NCI-H2029 treated with DMSO at 0.1 percent for 48 hours (cell line): Measurements from ENCODE around the gene PFDN6.
A peak's percentile ranks its signal among the peaks of the same experiment; 100 is the strongest.
"Not testable (repeated sequence)": the region's sequence is repeated elsewhere in the genome, so short reads cannot be mapped to it uniquely, and the experiment has no call there.

Experiments
- DNase-seq: peaks from one replicate; lab custom pipeline; 2025; lab: John Stamatoyannopoulos, UW

PFDN6 gene

DNA sequence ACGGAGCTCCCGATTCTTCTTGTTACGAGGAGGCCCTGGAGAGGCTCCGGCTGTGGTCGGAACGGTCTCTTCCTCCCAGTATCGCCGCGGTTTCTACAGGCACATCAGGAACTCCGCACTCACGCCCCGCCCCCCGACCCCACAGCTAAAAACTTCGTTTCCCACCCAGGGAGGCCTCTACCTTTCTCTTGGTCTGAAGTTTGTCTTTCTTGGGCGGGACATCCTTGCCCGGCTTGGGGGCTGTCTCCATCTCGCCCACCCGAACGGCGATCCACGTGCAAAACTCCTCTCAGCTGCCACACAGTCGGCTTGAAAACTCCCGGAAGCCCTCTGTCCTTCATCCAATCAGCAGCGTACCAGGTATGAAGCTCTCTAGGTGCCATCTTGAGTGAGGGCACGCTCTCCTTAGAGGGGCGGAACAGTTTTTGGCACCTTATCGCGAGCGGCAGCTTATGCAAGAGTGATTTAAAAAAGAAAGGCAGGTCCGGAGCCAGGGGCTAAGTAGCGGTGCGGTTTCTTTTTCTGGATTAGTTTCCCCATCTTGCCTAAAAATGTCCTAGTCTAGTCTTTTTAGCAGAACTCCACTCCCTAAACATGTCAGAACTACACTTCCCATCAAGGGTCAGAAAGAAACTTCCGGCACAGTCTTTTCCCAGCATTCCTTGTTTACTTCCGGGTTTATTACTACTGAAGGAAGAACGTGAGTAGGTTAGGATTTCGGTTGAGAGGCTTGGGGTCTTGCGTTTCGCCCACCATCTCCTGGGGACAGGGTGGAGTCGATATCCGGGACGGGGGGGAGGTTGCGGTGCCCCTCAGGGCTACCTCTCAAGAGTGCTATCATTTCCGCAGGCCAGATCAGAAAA is at the start of gene PFDN6, which contains the start of gene WDR46:
PFDN6 (plus strand) TSS at position 681 of the 863 bp plus-strand sequence. CDS start 256 bp downstream, outside the sequence.
WDR46 (minus strand) TSS at position 319 of the 863 bp plus-strand sequence; CDS start at position 250, 69 bp downstream.
- peak; percentile 97 for DNase-seq

DNA sequence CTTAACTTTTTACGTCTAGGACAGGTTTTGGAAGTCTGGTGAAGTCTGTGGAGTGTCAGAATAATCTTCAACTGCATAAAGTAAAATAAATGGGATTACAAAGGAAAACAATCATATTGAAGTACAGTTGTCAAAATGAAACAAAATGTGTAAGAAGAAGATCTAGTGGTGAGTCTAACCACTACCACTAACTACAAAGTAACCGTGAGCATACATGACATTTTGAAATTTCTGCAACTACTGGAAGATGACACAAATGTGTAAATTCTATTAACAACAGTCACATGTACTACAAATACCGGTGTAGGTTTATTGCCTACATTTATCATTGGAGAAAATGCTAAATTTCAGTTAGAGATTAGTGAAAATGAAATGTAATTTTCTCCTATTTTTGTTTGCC is 47.4 kb upstream of the PFDN6 start:
- no peak for DNase-seq

DNA sequence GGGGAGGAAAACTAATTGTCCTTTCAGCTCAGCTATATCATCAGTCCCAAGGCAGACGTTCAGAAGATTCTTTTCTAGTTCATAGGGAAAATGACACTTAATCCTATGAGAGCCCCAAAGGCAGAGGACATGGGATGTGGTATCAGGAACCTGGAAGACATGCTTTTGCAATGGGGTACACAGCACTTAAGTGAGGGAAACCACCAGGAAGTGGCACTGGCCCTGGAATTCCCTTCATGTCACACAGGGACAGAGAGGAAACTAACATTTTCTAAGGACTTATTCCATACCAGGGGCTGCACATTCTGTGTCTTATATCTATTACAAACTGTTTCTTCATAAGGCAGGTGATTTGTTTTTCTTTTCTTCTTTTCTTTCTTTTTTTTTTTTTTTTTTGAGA is 45.9 kb upstream of the PFDN6 start:
- no peak for DNase-seq

DNA sequence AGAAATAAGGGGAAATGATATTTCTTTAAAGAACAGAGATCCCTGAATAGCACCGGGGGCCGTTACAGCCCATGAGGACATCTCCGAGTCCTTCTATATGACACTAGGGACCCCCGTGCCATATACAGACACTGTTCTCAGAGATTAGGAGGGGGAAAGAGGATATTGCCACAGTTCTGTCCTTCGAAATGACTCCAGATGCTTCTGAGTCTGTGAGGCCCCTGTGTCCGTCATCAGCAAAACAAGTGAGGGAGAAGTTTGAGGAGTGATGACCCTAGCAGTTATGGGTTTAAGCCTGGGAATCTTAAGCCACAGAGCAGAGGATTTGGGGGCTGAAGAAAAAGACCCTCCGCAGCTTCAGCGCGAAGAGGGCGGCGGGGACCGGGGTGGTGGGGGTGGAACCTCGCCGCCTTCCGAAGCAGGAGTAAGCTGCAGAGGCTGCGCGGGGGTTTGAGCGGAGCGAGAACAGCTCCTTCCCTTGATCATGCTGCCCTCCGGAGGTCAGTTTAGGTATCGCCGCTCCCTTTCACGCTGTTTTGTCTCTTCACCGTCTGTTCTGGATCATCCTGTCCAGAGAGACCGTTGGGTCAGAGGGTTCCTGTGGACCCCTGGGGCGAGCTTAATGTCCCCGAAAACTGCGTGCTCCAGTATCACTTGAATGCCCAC is 41.3 kb upstream of the PFDN6 start:
- peak; percentile 70 for DNase-seq

DNA sequence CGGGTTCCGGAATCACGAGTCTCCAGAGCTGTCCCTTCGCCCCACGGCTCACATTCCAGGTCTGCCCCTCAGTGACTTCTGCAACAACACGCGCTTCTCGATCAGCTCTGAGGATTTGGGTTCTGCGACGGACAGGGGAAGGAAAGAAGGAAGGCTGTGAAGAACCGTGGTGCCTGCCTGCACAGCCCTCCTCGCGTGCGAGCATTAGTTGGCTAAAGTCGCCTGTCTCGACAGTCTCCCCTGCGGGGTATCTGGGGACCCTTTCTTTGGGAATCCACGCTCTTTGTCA is 40.8 kb upstream of the PFDN6 start:
- peak; percentile 28 for DNase-seq

DNA sequence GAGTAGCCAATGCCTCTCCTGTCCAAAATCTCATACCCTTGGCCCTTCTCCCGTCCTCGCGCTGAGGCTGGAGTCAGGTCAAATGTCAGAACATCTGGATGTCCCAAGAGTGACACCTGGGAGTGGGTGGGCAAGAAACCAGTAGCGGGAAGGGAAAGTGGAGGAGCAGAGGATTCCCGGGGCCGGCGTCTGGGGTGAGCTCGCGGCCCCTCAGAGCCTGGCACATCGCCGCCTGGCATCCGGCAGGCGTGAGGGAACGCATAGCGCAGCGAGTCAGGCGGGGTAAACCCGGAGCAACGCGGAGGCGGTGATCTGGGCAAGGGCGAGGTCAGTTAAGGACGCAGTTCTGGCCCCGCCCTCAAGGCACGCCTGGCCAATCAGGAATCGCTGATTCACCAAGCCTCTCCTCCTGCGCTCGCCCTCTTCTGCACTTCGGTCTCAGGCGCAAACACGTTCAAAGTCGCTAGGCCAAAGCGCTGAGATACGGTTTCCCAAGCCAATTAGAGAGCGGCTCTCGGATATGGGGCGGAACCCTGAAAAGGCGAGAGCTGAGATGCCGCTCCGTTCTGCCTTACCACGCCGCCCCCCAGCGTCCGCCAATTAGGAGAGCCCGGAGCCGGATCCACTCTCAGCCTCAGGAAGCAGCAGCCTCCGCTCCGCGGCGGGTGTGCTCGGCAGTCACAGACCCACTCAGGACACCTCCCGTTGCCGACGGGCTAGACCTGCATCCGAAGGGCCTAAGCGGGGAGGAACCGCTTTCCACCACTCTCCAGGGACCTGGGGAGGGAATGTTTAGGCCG is 40.3 kb upstream of the PFDN6 start:
- peak; percentile 95 for DNase-seq

DNA sequence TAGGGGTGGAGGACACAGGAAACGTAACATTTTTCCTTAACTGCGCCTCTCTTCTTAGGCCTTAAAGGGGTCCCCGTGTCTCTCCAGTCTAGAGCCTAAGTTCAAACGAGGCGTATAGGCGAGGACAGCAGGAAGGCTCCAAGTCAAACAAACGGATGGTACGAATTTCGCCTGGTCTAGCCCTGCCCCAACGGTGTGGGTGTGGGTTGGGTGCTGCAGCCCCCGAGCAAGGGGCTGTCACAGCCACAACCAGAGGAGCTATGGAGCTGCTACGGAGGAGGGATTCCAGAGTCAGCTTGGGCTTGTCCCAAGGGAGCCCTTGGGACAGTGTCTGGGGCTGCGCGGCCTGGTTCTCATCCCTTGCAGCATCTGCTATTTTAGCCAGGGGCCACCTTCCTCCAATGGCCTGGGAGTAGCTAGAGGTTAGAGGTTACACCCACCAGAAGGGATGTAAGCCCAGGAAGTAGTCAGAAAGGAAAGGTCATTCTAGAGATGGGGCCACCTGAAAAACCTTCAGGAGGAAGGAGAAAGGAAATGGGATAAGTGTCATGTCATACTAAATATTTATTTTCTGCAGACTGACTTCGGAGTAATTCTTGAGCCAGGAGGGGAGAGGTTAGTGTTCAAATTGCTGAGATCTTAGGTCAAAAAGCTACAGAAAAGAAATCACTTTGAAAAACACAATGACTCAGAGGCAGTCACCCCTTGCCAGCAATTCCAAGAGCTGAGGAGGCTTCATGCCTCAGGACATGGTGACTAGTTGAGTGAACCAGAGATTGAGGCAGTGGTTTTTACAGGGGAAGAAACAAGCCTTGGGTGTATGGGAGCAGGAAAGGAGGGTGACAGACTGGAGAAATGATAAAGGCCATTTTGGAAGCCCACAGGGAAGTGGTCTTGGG is 39.4 kb upstream of the PFDN6 start:
- no peak for DNase-seq

DNA sequence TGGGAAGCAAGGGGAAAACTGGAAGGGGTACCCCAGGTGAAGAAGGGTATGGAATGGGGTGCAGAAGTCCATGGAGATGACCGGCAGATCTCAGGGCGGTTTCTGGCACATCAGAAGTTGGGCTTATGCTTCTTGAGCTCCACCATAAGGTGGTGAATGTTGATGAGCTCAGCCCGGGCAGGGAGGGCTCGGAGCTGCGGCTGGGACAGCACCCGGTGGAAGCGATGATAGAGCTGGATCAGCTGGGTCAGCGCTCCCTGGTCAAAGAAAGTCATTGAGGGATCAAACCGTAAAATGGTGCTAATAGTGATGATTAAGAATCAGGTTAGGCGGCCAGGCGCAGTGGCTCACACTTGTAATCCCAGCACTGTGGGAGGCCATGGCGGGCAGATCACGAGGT is 38.7 kb upstream of the PFDN6 start:
- no peak for DNase-seq

DNA sequence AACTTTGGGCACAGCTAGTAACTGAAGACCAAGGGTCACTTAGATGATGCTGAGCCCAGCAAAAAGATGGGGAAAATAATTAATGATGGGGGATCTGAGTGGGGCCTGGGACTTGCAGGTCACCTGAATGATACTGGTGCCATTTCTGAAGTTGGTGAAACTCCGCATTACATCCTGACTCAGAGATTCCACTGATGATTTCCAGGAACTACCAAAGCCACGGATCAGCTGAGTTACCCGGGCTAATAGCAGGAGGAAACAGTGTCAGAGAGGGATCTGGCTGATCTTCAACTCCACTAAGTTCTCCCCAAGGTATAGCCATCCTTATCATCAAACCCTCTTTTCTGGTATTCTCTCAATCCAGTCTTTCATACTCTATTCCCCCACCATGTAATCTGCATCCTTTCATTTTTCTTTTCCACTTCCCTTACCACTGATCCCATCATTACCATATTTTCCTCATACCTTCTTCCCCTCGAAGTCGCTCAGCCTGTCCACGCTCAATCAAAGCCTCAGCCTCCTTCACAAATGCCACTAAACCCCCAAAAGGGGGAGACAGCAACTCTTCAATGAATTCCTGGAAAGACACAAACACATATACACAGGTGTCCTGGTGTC is 37.9 kb upstream of the PFDN6 start:
- DNase-seq, result no peak

DNA sequence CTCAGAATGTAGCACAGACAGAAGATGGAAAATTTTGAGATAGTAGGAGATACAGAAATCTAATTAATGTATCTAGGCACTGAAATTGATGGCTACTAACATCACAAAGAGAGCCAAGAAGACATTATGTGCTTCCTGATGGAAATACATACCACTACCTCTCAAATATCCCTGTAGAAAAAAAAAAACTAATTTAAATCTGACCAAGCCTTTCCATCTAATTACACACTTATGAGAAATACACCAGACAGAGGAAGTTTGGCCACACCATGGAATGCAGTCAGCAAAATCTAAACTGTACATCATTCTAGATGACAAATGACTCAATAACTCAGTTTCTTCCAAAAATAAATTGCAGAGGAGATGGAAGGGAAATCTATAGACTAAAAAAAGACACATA is 36.6 kb upstream of the PFDN6 start:
- DNase-seq, result no peak

DNA sequence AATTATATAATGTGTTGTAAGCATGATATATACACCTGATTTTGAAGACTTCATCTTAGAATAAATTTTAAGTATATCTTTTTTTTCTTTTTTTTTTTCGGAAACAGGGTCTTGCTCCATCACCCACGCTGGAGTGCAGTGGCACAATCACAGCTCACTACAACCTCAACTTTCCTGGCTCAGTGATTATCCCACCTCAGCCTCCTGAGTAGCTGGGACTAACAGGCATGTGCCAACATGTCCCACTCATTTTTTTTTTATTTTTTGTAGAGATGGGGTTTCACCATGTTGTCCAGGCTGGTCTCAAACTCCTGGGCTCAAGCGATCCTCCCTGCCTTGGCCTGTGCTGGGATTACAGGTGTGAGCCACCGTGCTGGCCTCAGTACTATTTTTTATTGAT is 34.8 kb upstream of the PFDN6 start:
- DNase-seq, result no peak

DNA sequence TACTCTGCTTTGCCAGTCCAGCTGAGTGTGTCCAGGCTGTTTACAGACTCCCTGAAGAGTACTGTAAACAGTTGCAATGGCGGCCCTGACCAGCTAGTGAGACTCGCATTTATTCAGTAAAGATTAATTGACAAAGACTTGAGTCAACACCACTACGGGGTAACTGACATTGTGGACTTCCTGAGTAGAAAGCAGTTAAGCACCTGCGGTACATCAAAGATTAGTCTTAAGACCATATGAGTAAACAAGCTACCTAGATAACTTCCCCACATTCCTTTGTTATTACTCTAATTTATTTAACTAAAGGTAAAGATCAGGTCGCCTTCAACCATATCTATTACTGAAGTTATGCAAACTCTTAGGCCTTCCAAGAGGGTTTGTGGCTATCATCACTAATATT is 30.4 kb upstream of the PFDN6 start:
- DNase-seq, result no peak

DNA sequence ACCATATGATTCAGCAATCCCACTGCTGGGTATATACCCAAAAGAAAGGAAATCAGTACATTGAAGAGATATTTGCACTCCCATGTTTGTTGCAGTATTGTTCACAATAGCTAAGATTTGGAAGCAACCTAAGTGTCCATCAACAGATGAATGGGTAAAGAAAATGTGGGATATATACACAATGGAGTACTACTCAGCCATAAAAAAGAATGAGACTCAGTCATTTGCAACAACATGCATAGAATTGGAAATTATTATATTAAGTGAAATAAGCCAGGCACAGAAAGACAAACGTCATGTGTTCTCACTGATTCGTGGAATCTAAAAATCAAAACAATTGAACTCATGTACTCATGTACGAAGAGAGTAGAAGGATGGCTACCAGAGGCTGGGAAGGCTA is 26.9 kb upstream of the PFDN6 start:
- DNase-seq, result not testable (repeated sequence)

DNA sequence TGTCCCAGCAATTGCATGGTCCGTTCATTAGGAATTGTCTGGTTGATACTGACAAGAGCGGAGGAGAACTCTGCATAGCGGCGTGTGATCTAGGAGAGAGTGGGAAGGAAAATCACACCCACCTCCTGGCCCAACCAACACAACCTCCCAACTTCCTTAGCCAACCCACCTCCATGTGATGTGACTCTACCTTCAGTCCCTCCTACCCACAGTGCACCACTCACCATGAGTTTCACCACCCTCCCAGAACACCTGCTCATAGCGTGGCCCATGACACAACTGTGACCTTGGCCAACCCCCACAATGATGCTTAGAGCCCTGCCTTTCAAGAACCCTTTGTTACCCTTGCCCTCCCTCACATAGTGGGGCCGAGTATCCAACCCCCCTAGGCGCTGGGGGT is 25.4 kb upstream of the PFDN6 start:
- DNase-seq, result no peak

DNA sequence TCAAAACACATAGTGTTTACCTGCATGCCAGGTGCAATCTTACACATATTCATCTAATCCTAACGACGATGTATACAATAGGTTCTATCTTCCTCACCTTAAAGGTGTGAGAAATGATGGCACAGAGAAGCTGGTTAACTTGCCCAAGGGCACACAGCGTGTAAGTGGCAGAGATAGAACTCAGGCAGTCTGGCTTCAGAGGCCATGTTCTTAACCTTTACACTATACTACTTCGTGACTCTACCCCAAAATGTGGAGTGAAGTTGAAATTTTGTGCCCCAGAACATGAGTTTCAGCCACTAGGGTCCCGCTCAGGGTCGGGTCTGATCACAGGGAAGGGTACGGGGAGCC is 18.3 kb upstream of the PFDN6 start:
- DNase-seq, result no peak

DNA sequence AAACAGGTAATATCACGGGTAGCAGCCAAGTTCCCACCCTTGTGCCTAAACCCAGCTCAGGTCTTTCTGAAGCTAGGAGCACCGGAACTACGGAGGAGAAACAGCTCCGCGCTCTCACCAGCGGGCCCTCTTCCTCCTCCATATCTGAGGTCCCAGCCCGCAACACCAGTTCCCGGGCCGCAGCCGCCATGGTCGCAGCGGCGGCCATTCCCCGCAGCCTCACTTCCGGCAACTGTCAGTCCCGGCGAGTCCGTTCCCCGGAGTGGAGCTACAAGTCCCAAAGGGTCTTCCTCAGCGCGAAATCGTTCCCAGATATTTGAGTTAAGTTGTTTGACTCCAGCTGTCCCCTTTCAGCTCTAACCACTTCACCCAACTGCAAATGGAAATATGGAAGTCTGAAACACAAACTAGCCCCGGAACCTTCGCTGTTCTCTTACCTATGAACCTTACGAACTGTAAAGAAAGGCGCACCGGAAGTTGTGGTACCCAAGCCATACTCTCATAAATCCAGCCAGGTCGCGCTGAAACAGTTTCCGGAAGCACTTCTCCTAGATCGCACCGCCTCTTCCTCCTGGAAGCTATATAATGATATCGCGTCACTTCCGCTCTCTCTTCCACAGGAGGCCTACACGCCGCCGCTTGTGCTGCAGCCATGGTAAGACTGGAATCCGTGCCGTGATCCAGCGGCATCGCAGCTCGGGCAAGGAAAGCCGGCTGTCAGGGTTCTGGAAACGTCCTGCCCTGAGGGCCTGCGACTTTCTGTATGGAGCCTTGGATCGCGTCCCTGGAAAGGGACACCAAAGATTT is 17.7 kb upstream of the PFDN6 start, which contains the start of the genes RPS18 and VPS52:
RPS18 (plus strand) TSS at position 608 of the 807 bp plus-strand sequence; CDS start at position 653, 45 bp downstream.
VPS52 (minus strand) TSS at position 409 of the 807 bp plus-strand sequence; CDS start at position 208, 201 bp downstream.
- DNase-seq, result peak; percentile 98

DNA sequence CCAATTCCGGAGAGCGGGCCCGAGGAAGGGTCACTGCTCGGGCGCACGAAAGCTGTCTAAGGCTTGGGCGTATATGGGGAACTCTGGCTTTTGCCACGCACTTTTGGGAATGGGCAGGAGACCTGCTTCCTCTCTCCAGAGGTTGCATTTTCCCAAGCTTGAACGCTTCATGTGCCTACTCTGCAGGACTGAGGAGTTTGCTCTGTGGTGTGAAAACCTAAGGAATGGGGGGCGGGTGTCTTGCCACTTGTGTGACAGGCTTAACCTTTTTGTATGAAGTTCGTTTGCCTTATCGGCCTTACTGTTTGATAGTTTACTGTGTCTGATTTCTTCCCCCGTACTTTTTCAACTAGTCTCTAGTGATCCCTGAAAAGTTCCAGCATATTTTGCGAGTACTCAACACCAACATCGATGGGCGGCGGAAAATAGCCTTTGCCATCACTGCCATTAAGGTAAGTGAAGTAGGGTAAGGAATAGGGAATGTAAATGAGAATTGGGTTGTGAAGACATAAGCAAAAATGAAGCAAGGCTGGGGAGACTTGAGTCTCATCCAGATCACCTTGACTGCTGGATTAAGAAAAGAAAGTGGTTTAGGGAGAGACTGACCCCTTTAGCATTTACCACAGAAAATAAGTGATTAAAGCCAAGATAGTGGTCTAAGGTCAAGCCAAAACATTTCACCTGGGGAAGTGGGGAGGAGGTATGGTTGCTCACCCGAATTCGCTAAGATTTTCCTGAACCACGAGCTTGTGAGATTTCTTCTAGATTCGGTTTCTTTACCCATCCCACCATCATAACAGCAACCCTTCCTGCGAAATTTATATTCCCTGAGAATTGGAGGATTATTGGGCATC is 16.9 kb upstream of the PFDN6 start:
- DNase-seq, result no peak

DNA sequence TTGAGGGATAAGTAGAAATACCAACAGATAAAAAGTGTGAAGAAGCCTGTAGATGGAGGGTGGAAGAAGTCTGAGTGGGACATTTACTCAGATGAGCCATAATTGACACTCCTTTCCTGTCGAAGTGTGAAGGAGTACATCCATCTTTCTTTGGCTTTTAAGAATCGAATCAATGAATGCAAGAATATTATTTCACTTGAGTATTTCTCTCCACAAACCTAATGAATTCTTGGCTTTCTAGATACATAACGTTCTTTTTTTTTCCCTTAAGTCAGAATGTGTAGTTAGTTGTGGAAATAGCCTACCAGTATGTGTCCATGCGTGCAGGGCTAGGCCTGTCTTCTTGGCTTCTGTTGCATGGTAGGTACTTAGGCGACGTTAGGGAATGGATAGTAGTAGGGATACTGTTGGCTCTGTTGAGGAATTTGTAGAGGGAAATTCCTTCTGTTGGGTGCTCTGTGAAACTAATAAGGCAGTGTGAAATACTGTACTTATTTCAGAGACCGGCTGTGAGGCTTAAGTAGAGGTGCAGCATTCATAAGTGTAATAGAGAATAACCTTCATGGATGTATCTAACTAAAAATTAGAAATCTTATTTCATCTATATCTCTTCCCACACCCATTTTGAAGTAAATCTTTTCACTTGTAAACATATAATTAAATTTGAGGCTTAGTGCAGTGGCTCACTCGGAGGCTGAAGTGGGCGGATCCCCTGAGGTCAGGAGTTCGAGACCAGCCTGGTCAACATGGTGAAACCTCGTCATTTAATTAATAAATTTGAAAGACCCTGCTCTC is 16.1 kb upstream of the PFDN6 start:
- no peak for DNase-seq
